GM06990 (cell line): ENCODE results near the gene MAP3K5.

Source experiments
- DNase-seq: peaks from one replicate; pipeline ENCODE4 v3.0.0-alpha.2; 2011; ENCODE audit not compliant: insufficient read length; ENCODE audit errors: extremely low read depth
- H3K27me3 ChIP-seq: replicated peaks from 2 replicates; pipeline ENCODE4 v1.6.0; 2011; ENCODE audit warnings: low read length; ENCODE audit not compliant: control insufficient read depth, insufficient read depth
- H3K36me3 ChIP-seq: 2 replicates; pipeline ENCODE4 v1.5.1; 2011; ENCODE audit warnings: low read length; ENCODE audit not compliant: control insufficient read depth, insufficient read depth
- H3K4me3 ChIP-seq: replicated peaks from 2 replicates; pipeline ENCODE4 v1.5.1; 2011; ENCODE audit warnings: low read depth, mild to moderate bottlenecking, control low read depth, low read length
- TF ChIP-seq, protein P1 (sequence below): IDR thresholded peaks from 2 replicates; pipeline ENCODE4 v1.5.1; 2011; ENCODE audit warnings: low read length, control low read depth, mild to moderate bottlenecking, inconsistent platforms; ENCODE audit not compliant: insufficient read depth, poor library complexity, severe bottlenecking

MAP3K5 gene

GRCh38 chr6:136795996-136796395 lies 3.7 kb upstream of the MAP3K5 start:
- H3K4me3 ChIP-seq: no peak overlapping the region
- no peaks in the 10 kb centered on the region for H3K27me3 ChIP-seq
- no peak for DNase-seq
- H3K36me3 ChIP-seq: no peaks in the 10 kb centered on the region
- TF ChIP-seq, protein P1, sequence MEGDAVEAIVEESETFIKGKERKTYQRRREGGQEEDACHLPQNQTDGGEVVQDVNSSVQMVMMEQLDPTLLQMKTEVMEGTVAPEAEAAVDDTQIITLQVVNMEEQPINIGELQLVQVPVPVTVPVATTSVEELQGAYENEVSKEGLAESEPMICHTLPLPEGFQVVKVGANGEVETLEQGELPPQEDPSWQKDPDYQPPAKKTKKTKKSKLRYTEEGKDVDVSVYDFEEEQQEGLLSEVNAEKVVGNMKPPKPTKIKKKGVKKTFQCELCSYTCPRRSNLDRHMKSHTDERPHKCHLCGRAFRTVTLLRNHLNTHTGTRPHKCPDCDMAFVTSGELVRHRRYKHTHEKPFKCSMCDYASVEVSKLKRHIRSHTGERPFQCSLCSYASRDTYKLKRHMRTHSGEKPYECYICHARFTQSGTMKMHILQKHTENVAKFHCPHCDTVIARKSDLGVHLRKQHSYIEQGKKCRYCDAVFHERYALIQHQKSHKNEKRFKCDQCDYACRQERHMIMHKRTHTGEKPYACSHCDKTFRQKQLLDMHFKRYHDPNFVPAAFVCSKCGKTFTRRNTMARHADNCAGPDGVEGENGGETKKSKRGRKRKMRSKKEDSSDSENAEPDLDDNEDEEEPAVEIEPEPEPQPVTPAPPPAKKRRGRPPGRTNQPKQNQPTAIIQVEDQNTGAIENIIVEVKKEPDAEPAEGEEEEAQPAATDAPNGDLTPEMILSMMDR: no peak

GRCh38 chr6:136795386-136795785 lies 3.1 kb upstream of the MAP3K5 start:
- TF ChIP-seq, protein P1: no peak
- Histone ChIP-seq H3K36me3 (no peaks in the 10 kb centered on the region), H3K27me3 (no peaks in the 10 kb centered on the region), H3K4me3 (no peak overlapping the region)
- DNase-seq: no peak

DNA sequence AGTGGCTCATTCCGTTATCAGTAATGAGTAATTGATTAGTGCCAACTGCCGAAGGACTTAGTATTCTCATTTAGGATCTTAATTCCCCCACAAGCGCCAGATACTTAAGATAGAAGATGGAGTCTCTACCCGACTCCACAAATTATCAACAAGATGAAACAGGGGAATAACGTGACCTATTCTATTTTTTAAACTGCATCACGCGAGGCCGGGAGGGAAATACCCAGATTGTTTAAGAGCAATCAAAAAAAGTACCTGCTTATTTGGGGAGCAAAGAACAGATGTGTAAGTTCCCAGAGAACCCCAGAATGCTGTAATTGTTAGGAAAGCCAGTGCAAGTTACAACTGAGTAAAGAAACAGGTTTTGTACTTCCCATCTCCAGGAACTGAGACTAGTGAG lies 1.1 kb upstream of the MAP3K5 start:
- peak overlapping the region; percentile 92 for H3K4me3 ChIP-seq

DNA sequence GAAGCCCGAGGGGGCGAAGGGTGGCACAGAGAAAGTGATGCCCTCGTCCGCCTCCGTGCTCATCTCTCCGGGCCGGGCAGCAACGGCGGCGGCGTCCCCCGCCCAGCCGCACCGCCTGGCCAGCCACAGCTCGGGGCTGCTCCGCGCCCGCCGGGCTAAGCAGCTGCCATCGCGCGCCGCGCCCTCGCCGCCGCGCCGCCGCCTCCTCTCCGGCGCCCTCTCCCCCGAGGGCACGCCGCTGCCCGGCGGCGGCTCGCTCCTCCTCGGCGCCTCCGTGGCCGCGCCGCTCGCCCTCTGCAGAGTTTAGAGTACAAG lies 225 bp downstream of the MAP3K5 start:
- no peaks in the 10 kb centered on the region for H3K36me3 ChIP-seq
- no peak for DNase-seq
- TF ChIP-seq, protein P1: no peak
- peak overlapping the region; percentile 92 for H3K4me3 ChIP-seq
- H3K27me3 ChIP-seq: no peaks in the 10 kb centered on the region

More for the DNA sequence above, 1.1 kb upstream of the MAP3K5 start:
- TF ChIP-seq, protein P1: no peak
- H3K27me3 ChIP-seq: no peaks in the 10 kb centered on the region
- DNase-seq: no peak
- H3K36me3 ChIP-seq: no peaks in the 10 kb centered on the region

DNA sequence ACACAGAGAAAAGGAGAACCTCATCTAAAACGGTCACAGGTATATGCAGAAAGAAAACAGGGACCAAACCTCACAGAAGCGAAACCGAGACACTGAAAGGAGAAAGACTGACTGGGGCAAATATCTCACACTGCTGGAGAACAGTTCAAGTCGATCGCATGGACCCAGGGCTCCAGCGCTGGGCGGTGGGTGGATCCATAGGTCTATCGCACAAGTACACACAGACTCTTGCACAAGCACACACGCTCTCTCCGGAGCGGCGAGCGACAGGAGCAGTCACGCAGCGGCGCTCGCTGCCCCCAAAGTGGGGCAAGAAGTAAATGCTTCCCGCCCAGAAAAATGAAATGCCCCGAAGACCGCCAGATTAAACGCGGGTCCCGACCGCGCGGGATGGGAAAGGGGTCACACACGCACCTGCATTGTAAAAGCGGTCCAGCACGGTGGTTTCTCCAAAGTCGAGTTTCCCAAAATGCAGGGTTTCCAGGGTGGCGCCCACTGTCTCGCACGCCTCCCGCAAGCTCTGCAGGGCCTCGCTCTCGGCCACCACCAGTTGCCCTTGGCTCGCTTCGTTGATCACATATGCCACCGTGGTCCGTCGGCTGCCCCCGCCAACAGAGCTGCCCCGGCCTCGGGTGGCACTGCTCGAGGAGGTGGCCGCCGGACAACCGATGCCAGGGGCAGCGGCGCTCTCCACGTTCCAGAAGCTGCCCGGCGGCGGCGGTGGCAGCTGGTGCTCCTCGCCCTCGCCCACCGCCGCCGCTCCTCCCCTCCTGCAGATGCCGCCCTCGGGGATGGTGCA lies 782 bp downstream of the MAP3K5 start:
- Histone ChIP-seq H3K4me3 (peak overlapping the region; percentile 92), H3K27me3 (no peaks in the 10 kb centered on the region), H3K36me3 (no peaks in the 10 kb centered on the region)
- TF ChIP-seq, protein P1: no peak
- peak; percentile 82 for DNase-seq
